Fibroblast of mammary gland (primary cell): ENCODE data around the gene HOXB4.
A peak's percentile ranks its signal among the peaks of the same experiment; 100 is the strongest.

ENCODE experiments used
- DNase-seq: peaks from one replicate; pipeline ENCODE4 v3.0.0-alpha.2; 2010; ENCODE audit warnings: low read depth
- H3K4me3 ChIP-seq: 2 replicates; pipeline ENCODE4 v1.5.1; 2011; ENCODE audit warnings: low read depth, mild to moderate bottlenecking, low read length, moderate library complexity; ENCODE audit not compliant: control insufficient read depth
- TF ChIP-seq, protein P1 (sequence below): conservative IDR thresholded peaks from 2 replicates; pipeline ENCODE4 v1.5.1; 2011; ENCODE audit warnings: low read depth, low read length, inconsistent platforms; ENCODE audit not compliant: control insufficient read depth, insufficient read depth

The HOXB4 gene

DNA sequence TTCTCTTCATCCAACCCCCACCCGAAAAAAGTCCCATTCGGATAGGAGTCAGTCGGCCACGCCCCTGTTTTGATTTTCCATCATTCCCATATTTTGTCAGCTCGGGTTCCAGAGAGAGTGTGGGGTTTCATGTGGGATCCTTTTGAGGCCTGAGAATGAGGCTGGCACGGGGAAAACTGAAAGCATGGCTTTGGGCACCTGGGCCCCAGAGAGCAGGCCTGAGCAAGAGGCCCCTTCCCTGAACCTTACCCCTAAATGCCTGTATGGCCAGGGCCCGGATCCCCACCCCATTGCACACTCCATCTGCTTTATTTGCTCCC lies 4.6 kb upstream of the HOXB4 start:
- TF ChIP-seq, protein P1, sequence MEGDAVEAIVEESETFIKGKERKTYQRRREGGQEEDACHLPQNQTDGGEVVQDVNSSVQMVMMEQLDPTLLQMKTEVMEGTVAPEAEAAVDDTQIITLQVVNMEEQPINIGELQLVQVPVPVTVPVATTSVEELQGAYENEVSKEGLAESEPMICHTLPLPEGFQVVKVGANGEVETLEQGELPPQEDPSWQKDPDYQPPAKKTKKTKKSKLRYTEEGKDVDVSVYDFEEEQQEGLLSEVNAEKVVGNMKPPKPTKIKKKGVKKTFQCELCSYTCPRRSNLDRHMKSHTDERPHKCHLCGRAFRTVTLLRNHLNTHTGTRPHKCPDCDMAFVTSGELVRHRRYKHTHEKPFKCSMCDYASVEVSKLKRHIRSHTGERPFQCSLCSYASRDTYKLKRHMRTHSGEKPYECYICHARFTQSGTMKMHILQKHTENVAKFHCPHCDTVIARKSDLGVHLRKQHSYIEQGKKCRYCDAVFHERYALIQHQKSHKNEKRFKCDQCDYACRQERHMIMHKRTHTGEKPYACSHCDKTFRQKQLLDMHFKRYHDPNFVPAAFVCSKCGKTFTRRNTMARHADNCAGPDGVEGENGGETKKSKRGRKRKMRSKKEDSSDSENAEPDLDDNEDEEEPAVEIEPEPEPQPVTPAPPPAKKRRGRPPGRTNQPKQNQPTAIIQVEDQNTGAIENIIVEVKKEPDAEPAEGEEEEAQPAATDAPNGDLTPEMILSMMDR = no peak
- H3K4me3 ChIP-seq = peak overlapping the region; percentile 68
- DNase-seq = no peak

DNA sequence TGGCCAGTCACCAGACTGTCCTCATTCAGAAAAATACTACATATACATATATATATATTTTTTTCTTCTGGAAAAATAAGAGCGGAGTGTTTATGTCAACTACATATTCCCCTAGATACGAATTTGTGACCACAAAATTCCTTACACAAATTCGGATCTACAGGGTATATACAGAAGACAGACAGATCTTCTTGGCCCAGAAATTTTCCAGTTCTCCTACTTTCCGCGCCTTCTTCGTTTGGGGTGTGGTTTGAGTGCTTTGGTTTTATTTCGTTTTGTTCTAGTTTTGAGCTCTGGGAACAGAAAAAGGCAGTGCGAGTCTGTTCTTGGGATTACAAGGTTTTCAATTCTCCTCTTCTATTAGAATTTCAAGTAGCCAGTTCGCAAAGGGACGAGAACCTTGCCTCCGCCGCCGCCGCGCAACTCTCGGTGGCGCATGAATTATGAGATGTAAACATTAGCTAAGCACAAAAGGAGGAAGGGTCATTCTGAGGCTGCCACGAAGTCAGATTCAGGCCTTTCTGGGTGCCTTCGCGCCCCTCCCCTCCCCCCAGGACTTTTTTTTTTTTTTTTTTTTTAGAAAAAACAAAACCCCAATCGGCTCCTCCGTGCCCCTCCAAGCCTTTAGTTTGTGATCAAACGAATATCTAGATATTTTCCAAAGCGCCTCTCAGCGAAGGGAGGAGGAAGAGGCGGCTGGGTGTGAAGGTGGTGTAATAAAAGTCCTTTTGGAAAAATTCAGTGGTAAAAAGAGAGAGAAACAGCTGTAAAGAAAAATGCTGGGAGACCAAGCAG lies 1.8 kb upstream of the HOXB4 start:
- DNase-seq = no peak
- peak overlapping the region; percentile 68 for H3K4me3 ChIP-seq
- TF ChIP-seq, protein P1 = no peak

DNA sequence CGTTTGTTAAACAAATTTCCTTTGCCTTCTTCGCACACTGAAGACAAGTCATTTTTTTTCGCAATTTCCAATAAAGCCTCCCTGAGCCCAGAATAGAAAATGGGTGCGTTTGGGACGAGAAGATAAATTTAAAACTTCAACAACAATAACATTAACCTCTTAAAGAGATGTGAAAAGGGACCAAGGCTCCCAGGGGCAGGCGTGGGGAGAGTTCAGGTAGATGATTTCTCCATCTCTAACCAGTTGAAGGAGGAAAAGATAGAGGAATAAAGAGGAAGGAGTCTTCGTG lies 1.3 kb upstream of the HOXB4 start:
- peak overlapping the region; percentile 71 for H3K4me3 ChIP-seq
- DNase-seq = no peak
- TF ChIP-seq, protein P1 = no peak

DNA sequence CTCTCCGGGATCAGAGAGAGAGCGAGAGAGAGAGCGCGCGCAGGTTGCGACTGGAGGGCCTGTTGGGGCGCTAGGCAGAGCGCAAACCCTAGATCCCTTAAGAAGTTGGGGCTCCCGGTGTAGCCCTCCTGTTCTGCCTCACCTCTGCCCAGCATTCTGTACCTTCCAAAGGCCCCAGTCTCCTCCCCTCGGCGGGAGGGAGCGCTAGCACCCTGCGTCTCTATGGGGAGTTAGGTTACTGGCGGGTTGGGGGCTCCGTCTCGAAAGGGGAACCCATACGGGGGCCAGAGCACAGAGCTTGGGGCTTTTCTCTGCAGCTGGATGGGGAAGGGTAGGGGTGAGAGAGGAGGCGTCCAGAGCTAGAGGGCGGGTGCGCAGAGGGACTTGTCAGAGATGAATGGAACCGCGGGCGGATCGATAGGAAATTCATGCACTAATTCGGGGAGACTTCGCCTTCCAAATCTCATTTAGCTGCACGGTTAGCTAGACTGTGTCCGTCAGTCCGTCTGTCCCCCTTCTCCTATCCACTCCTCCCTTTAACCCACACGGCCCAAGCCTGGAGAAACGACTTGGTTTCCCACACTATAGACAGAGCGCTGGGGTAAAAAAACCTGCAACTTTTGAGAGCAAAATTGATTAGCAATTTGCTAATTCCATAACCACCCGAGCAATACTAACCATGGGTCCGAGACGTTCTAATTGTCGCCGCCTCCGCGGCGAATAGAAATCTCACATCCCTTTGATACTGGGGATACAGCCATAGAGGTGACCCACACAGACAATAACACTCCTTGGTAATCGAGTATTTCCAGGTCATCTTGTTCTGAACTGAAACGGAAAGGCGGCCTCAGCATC lies 693 bp upstream of the HOXB4 start:
- no peak for DNase-seq
- H3K4me3 ChIP-seq = peak overlapping the region; percentile 71
- TF ChIP-seq, protein P1 = no peak

- TF ChIP-seq, protein P1 = no peak
- peak overlapping the region; percentile 60 for H3K4me3 ChIP-seq
- peak; percentile 61 for DNase-seq
Measured at GRCh38 chr17:48577330-48577945, 712 bp downstream of the HOXB4 start.

GRCh38 chr17:48576479-48577309 lies 1.5 kb downstream of the HOXB4 start:
- H3K4me3 ChIP-seq = peak overlapping the region; percentile 60
- TF ChIP-seq, protein P1 = no peak
- DNase-seq = peak; percentile 81
